Panc1 (cell line): ENCODE data around the gene THRB.

ENCODE experiments used
- CTCF ChIP-seq: fragments of 450-650 bp; IDR thresholded peaks from 2 replicates; pipeline ENCODE4 v1.5.1; 2017; ENCODE audit warnings: mild to moderate bottlenecking
- POLR2AphosphoS5 ChIP-seq: IDR thresholded peaks from 2 replicates; pipeline ENCODE4 v1.6.1; 2012; ENCODE audit warnings: mild to moderate bottlenecking, low read depth, low read length, moderate library complexity
- SIN3A ChIP-seq: IDR thresholded peaks from 2 replicates; pipeline ENCODE4 v1.6.1; 2012; ENCODE audit warnings: low read depth, mild to moderate bottlenecking, low read length, moderate library complexity, borderline replicate concordance; ENCODE audit not compliant: insufficient read depth
- TF ChIP-seq, protein P1 (sequence below), 2 experiments: IDR thresholded peaks; 2 replicates each; pipeline ENCODE4 v1.6.1; 2011 to 2012; ENCODE audit warnings: low read depth in 2 of 2, control low read depth in 1 of 2, low read length in 1 of 2, mild to moderate bottlenecking in 1 of 2, moderate library complexity in 1 of 2; ENCODE audit not compliant: insufficient read depth in 1 of 2

- TF ChIP-seq CTCF = no peak
- TF ChIP-seq SIN3A = no peak
- TF ChIP-seq, protein P1, sequence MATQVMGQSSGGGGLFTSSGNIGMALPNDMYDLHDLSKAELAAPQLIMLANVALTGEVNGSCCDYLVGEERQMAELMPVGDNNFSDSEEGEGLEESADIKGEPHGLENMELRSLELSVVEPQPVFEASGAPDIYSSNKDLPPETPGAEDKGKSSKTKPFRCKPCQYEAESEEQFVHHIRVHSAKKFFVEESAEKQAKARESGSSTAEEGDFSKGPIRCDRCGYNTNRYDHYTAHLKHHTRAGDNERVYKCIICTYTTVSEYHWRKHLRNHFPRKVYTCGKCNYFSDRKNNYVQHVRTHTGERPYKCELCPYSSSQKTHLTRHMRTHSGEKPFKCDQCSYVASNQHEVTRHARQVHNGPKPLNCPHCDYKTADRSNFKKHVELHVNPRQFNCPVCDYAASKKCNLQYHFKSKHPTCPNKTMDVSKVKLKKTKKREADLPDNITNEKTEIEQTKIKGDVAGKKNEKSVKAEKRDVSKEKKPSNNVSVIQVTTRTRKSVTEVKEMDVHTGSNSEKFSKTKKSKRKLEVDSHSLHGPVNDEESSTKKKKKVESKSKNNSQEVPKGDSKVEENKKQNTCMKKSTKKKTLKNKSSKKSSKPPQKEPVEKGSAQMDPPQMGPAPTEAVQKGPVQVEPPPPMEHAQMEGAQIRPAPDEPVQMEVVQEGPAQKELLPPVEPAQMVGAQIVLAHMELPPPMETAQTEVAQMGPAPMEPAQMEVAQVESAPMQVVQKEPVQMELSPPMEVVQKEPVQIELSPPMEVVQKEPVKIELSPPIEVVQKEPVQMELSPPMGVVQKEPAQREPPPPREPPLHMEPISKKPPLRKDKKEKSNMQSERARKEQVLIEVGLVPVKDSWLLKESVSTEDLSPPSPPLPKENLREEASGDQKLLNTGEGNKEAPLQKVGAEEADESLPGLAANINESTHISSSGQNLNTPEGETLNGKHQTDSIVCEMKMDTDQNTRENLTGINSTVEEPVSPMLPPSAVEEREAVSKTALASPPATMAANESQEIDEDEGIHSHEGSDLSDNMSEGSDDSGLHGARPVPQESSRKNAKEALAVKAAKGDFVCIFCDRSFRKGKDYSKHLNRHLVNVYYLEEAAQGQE (IDR thresholded peaks at IDR 0.05; ENCODE audit: insufficient read depth in 1 of 2, low read depth in 2 of 2, low read length in 1 of 2) = no peak
- no peak for TF ChIP-seq POLR2AphosphoS5
These were observed 18.0 kb upstream of the THRB start for GRCh38 chr3:24512564-24513197.
